GM12801 (cell line): ENCODE results near the gene ATP9B.

Experiments used
- CTCF ChIP-seq: IDR thresholded peaks from one replicate; pipeline ENCODE4 v1.5.1; 2011; ENCODE audit warnings: control low read depth; ENCODE audit not compliant: insufficient read length; ENCODE audit errors: extremely low read depth

ATP9B gene

DNA sequence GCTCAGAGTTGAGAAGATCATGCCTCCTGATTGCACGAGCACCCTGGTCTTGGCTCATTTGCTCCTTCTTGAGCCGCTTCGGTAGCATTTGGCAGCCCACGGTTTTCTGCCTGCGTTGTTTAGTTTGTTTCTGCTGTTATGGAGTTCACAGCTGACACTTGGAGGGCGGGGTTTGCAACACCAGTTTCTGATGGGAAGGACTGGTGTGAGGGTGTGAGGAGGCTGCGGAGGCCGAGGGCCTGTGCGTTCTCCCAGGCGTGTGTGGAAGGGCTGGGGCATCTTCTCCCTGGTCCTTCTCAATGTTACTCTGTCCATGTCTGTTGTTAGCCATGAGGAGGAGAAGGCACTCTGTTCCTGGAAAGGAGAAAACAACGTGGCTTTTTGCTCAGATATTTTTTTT lies 349.4 kb downstream of the ATP9B start:
- TF ChIP-seq CTCF = no peak

DNA sequence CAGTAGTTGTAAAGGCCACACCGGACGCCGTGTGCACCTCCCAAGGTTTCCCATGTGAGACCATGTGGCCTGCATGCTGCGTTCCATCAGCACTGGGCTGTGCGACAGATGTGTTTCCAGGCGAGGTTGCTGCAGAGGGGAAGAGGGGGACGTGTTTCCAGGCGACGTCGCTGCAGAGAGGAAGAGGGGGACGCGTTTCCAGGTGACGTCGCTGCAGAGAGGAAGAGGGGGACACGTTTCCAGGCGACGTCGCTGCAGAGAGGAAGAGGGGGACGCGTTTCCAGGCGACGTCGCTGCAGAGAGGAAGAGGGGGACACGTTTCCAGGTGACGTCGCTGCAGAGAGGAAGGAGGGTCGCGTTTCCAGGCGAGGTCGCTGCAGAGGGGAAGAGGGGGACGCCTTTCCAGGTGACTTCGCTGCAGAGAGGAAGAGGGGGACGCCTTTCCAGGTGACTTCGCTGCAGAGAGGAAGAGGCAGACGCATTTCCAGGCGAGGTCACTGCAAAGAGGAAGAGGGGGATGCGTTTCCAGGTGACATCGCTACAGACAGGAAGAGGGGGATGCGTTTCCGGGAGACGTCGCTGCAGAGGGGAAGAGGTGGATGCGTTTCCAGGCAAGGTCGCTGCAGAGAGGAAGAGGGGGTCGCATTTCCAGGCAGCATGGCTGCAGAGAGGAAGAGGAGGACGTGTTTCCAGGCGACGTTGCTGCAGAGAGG lies 351.0 kb downstream of the ATP9B start:
- no peak for TF ChIP-seq CTCF

- TF ChIP-seq CTCF = no peak
Measured at GRCh38 chr18:79421275-79421857, 352.2 kb downstream of the ATP9B start.

DNA sequence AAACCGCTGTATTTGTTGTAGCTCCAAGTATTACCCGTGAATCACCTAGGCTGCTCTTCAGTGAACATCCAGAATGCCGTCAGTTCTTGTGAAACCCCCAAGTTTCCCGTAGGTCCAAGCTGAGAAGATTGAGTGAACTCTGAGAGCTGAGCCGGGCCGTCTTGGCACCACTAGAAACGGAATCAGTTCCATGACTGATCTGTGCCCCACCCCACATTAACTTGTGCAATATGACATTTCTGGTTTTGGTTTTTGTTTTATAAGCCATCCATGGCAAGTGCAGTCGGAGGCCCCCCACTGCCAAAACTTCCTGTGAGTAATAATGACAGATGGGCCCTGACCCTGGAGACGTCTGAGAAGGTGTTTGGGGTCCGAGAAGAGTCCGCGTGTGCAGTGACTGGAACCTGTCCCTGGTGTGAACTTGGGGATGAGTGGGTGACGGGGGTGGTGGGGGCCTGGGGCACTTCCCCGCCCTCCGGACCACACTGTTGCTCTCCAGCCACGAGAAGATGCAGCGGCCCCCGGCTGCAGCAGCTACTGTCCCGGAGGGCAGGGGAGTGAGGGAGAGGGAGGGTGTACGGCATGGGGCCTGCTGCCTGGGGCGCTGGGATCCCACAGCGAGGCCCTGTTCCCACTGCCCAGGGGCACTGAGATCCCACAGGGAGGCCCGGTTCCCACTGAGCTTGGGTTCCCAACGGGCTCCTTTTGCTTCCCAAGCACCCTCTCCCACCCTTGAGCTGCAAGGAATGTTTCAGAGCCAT lies 353.0 kb downstream of the ATP9B start:
- no peak for TF ChIP-seq CTCF

GRCh38 chr18:79422783-79423165 lies 353.6 kb downstream of the ATP9B start:
- TF ChIP-seq CTCF = no peak

- no peak for TF ChIP-seq CTCF
Measured at GRCh38 chr18:79423211-79424007, 354.2 kb downstream of the ATP9B start.
